EL (cell line): ENCODE data around the gene ALPP.

Experiments used
- DNase-seq: peaks from one replicate; pipeline ENCODE4 v3.0.0-alpha.2; 2016

The ALPP gene

GRCh38 chr2:232431705-232432590, 53.4 kb downstream of the ALPP start:
- DNase-seq = no peak
